Forelimb muscle (tissue), 1 donor: Measurements from ENCODE around the gene TP63. TPM values are rescaled to one million over a fixed set of nuclear protein-coding genes. Genes with fewer than 3 reads are reported as not detected.
"Not testable (repeated sequence)": the region's sequence is repeated elsewhere in the genome, so short reads cannot be mapped to it uniquely, and the experiment has no call there.

Source experiments
- DNase-seq: peaks from one replicate; pipeline ENCODE4 v3.0.0-alpha.2; 2013; ENCODE audit warnings: low read depth
- polyA plus RNA-seq: library from polyadenylated mRNA; unstranded; fragments of 120-200 nt; gene quantifications from one replicate; pipeline ENCODE4 v1.2.1, GENCODE V29; 2013; ENCODE audit not compliant: insufficient read length

The TP63 gene
- polyA plus RNA-seq, result 11.6 TPM

DNA sequence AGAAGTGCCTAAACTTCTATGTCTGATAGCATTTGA is at the start of gene TP63:
TP63 (plus strand) TSS at position 17 of the 36 bp plus-strand sequence. CDS start 127 bp downstream, outside the sequence.
- DNase-seq, result no peak

- no peak for DNase-seq
Measured at GRCh38 chr3:189582179-189582578, 49.0 kb upstream of the TP63 start.

DNA sequence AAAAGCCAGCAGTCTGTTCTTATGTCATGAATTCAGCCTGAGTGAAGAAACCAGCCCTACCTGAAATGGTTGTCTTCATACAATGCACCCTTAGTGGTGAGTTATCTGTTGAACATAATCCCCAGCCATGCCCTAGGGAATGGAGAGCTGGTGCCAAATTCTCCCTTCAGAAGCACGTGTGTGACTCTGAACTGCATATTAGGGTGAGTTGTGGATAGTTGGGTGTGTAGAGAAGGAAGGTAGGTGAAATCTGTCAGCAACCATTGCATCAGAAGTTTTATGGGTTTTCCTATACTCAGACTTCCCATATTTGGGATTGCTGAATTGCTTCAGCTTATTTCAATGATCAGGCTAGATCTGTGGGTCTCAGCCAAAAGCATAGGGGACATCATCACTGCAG is 46.5 kb upstream of the TP63 start:
- DNase-seq, result no peak

- DNase-seq, result no peak
Measured at GRCh38 chr3:189586941-189587663, 44.1 kb upstream of the TP63 start.

- DNase-seq, result no peak
Measured at GRCh38 chr3:189587664-189588040, 43.5 kb upstream of the TP63 start.

DNA sequence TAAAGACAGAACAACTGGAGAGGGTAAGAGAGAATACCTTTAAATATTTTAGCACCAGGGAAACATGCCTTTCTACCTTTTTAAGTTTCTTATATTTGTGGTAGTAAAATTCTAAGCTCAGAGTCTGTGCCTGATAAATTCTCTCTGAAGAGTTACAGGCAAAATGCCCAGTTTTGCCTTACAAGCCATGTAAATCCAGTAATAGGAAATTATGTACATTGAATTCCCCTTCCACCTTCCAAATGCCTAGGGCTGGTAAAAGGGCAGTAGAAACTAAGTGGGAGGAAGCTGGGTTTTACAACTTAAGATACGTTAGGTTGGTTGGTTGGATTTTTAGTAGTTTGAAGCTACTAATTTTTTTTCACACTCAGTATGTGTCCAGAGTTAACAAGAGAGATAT is 43.1 kb upstream of the TP63 start:
- no peak for DNase-seq

DNA sequence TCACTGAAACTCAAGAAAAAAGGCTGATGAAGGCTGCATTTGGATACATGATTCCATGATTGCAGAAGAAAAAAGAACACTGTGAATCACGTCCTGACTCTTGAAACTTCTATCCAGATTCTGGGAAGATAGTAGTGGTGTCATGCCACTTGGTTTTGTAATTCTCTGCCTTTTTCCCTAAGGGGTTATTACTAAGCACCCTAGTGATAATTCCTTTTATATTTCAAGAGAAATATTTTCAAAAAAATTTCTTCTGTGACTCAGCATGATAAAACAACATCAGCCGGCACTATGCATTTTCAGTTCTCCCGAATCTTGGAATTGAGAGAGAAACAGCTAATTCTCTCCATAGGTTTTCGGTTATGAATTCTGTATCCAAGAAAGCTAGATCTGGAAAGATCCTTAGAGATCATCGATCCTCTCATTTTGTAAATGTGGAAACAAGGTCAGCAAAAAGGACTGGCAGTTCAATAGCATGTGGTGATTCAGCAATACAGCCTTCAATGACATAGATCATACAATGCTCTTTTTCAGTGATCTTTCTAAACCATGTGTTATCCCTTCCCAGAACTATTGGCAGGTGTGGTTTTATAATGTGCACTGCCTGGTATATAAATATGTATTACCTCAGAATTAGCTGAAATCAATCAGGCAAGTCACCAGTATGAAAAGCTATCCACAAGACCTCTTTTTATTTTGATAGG is 42.6 kb upstream of the TP63 start:
- DNase-seq, result no peak

DNA sequence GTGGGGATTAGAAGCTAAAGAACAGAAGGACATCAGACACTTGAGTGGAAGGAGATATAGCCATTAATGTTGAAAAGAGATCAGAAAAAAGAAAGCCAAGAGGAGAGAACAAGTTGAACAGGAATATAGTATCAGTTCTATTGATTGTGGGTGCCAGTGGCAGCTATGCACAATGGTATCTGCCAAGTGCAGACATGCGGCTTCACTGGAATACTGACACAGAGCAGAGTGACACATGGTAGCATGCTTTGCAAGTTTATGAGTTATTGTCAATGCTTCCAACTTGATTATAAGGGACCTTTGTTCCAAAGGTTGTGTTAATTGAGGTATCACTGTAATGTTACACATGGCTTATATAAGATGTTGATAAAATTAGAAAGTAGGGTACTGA is 42.0 kb upstream of the TP63 start:
- DNase-seq, result no peak

GRCh38 chr3:189590223-189590622 is 41.0 kb upstream of the TP63 start:
- no peak for DNase-seq

DNA sequence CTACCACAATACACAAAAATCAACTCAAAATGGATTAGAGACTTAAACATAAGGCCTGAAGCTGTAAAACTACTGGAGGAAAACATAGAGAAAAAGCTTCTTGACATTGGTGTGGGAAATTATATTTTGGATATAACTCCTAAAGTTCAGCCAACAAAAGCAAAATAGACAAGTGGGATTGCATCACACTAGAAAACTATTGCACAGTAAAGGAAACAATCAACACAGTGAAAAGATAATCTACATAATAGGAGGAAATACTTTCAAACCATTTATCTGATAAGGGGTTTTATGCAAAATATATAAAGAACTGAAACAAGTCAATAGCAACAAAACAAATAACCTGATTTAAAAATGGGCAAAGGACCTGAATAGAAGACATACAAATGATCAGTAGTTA is 37.6 kb upstream of the TP63 start:
- no peak for DNase-seq

GRCh38 chr3:189596078-189596979 is 34.9 kb upstream of the TP63 start:
- DNase-seq, result not testable (repeated sequence)

DNA sequence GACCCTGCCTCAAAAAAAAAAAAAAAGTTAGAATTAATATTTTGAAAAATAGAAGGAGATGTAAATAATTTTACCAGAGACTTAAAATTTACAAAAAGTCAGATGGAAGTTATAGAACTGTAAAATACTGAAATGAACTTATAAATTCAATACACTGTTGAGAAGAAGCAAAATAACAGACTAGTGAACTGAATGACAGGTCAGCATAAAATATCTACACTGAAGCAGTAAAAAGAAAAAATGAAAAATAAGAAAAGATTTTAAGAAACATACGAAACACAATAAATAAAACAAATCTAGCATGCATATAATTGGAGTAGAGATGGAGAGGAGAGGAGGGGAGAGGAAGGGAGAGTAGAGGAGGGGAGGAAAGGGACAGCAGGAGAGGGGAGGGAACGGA is 33.3 kb upstream of the TP63 start:
- no peak for DNase-seq

DNA sequence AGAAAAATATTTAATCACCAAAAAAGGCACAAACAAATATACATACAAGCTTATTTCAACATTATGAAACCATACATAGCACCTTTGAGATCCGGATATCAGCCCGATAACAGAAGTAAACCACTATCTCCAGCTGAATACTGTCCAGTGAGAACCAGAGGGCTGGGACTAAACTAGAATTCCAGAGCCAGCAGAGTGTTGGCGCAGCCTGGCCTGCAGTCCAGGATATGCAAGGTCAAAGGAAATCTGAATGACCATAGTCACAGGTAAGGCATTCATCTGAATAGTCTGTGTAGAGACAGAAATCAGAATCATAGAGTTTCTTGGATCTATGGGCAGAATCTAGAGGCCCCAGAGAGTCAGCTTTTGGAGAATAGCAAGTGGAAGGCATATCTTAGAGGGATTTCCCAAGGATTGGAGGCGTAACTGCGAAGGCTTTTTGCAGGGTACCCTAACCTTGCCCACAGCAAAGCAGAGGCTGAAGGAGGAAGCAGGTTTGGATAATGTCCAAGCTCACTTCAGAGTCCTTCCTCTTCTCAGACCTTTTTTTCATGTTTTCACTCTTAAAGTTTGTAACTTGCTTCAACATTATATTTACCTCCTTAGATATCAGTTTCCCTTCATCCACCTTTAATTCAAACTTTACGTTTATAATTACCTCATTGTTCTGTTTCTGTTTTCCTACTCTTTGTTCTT is 32.5 kb upstream of the TP63 start:
- DNase-seq, result no peak

DNA sequence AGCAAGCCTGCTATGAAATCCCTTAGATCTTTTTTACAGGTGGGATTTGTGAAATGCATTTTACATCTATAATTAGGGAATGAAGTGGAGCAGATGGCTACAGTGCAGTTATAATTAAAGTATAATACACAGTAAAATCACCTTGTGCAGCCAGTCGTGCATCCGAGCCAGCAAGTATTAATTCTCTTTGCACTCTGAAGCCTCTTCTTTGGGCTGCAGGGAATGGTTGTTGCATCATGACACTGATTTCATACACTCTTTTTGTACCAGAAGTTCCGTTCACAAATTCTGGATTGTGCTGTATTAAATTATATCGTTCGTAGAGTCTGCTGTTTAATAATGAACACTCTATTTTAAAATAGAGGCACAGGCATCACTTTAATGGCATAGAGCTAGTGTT is 28.7 kb upstream of the TP63 start:
- no peak for DNase-seq

GRCh38 chr3:189605717-189606116 is 25.5 kb upstream of the TP63 start:
- no peak for DNase-seq

GRCh38 chr3:189606774-189607173 is 24.4 kb upstream of the TP63 start:
- DNase-seq, result no peak

DNA sequence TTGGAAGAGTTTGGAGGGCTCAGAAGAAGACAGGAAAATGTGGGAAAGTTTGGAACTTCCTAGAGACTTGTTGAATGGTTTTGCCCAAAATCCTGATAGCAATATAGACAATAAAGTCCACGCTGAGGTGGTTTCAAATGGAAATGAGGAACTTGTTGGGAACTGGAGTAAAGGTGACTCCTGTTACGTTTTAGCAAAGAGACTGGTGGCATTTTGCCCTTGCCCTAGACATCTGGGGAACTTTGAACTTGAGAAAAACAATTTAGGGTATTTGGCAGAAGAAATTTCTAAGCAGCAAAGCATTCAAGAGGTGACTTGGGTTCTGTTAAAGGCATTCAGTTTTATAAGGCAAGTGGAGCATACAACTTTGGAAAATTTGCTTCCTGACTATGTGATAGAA is 18.5 kb upstream of the TP63 start:
- not testable (repeated sequence) for DNase-seq

DNA sequence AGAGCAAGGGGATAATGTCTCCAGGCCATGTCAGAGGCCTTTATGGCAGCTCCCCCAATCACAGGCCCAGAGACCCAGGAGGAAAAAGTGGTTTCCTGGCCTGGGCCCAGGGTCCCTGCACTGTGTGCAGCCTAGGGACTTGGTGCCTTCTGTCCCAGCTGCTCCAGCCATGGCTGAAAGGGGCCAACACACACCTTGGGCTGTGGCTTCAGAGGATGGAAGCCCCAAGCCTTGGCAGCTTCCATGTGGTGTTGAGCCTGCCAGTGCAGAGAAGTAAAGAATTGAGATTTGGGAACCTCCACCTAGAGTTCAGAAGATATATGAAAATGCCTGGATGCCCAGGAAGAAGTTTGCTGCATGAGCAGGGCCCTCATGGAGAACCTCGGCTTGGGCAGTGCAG is 18.1 kb upstream of the TP63 start:
- DNase-seq, result no peak

- no peak for DNase-seq
Measured at GRCh38 chr3:189621948-189622603, 9.1 kb upstream of the TP63 start.

DNA sequence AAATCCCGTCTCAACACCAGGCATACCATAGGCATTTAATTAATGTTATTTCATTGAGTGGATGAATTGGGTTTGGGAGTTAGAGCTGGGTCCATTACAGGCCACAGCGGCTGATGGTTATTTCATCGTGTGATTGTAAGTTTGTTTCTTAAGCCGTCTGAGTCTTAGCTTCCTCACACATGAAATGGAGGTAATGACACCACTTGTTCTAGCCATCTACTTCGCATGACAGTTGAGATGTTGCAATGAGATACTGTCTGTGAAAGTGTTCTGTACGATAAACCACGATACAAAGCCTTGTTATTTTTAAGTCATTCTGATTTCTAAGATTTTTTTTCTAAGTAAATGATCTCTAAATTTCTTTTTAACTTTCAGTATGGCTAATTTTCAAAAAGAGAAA is 8.6 kb upstream of the TP63 start:
- DNase-seq, result no peak

- no peak for DNase-seq
Measured at GRCh38 chr3:189624130-189624529, 7.1 kb upstream of the TP63 start.

DNA sequence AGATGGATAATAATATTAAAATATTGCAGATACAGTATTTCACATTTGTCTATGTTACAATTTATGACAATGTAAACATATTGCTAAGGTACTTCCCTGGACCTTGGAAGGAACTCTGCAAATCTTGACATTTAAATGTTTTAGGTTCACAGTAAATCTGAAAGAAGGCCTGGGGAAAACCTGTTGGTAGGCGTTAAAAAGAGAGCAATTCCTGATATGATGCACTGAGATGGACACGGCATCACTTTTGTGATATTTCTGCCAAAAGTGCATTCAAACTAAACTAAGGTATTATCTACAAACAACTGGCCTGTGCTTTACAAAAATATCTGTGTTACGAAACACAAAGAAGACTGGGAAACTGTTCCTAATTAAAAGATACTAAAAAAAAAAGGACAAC is 6.1 kb upstream of the TP63 start:
- no peak for DNase-seq
